HG03565 (cell line): ENCODE measurements around the gene AGPAT3.

Experiments
- ATAC-seq: cut with Tn5 transposase; IDR thresholded peaks from one replicate; pipeline ENCODE4 v1.9.1; 2021; ENCODE audit warnings: mild to moderate bottlenecking, moderate library complexity; ENCODE audit not compliant: unreplicated experiment

AGPAT3 gene

GRCh38 chr21:43971992-43972255, 106.9 kb downstream of the AGPAT3 start:
- ATAC-seq = no peak

- ATAC-seq = no peak
These were observed 108.0 kb downstream of the AGPAT3 start for GRCh38 chr21:43972850-43973633.

- ATAC-seq = no peak
These were observed 108.6 kb downstream of the AGPAT3 start for GRCh38 chr21:43973634-43973955.

DNA sequence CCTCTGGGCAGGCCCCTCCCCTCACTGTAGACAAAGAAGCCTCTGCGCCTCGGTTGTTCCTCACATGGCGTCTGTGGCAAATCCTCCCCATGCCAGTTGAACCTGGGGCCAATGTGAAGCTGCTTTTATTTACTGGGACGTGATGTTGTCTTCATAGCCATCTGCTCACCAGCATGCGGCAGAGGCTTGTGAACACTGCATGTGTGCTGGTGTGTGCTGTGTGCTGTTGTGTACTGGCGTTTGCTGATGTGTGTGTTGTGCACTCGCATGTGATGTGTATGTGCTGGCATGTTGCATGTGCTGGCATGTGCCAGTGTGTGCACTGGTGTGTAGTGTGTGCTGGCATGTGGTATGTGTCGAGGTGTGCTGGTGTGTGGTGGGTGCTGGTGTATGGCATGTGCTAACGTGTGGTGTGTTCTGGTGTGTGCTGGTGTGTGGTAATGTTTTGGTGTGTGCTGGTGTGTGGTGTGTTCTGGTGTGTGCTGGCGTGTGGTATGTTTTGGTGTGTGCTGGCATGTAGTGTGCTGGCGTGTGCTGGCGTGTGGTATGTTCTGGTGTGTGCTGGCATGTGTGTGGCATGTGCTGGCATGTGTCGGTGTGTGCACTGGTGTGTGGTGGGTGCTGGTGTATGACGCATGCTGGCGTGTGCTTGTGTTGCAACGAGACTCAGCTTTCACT, 109.9 kb downstream of the AGPAT3 start:
- no peak for ATAC-seq

DNA sequence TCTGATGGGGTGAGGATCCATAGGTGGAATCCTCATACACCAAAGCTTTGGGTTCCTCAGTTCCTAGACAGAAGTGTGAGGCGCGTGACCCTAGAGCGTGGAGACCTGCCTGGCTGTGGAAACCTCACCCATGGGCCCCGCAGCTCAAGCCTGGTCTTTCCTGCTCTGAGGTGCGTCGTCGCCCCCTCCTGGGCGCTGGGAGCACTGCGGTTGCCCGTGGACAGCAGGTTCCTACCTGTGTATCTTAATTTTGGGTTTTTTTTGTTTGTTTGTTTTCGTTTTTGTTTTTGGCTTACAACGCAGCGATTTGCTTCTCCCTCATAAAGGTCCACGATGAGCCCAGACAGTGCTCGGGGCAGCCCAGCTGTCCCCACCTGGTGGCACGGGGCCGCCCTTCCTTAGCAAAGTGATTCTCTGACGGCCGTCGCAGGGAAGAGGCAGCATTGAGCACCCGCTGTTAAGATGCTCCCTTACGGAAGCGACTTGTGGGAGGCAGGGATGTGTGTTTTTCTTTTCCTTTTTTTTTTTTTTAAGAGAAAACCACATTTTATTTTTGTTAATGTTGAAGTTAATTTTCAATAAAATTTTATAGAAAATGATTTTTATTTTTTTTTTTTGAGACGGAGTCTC, 110.6 kb downstream of the AGPAT3 start:
- ATAC-seq = no peak

DNA sequence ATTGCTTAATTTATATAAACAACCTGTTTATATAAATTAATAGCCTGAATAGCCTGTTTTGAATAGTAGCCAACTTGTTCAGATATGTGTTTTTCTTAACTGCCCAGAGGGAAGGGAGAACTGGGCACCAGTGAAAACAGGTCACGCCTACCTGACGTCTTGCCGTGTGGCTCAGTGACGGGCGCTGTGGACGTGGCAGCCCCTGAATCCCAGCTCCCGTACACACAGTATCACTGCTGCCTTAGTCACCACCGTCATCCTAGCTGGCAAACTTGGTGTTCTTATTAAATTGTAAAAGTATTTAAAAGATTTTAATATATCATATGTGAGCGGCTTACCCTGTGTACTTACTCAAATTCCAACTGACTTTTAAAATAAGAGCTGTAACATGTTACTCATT, 111.6 kb downstream of the AGPAT3 start:
- ATAC-seq = no peak

DNA sequence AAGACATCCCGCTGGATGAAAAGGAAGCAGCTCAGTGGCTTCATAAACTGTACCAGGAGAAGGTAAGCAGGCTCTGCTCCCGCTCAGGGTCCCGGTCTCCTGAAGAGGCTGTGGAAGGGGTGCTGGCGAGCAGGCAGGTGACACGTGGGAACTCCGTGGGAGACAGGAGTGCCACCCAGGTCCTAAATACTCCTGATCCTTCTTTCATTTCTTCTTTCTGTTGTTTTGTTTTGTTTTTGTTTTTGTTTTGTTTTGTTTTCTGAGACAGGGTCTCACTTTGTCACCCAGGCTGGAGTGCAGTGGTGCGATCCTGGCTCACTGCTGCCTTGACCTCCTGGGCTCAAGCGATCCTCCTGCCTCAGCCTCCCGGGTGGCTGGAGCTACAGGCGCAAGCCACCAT, 113.0 kb downstream of the AGPAT3 start:
- no peak for ATAC-seq

DNA sequence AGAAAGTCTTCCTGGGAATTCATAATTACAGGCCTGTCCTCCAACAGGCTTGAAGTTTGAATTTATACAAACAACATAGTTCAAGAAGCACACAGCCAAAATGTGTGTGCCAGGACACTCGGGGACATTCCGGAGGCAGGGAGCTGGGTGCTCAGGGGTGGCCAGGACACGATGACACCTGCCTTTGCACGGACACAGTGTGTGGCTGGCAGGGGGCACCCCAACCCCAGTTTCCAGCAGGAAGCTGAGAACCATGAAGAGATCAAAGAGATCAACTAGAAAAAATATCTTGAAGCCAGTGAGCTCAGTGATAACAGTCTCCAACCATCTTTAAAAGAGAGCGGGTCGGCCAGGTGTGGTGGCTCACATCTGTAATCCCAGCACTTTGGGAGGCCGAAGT, 114.6 kb downstream of the AGPAT3 start:
- no peak for ATAC-seq

- no peak for ATAC-seq
These were observed 116.3 kb downstream of the AGPAT3 start for GRCh38 chr21:43981151-43981870.

- ATAC-seq = no peak
These were observed 116.8 kb downstream of the AGPAT3 start for GRCh38 chr21:43981871-43982210.

- ATAC-seq = no peak
These were observed 117.6 kb downstream of the AGPAT3 start for GRCh38 chr21:43982489-43983078.

DNA sequence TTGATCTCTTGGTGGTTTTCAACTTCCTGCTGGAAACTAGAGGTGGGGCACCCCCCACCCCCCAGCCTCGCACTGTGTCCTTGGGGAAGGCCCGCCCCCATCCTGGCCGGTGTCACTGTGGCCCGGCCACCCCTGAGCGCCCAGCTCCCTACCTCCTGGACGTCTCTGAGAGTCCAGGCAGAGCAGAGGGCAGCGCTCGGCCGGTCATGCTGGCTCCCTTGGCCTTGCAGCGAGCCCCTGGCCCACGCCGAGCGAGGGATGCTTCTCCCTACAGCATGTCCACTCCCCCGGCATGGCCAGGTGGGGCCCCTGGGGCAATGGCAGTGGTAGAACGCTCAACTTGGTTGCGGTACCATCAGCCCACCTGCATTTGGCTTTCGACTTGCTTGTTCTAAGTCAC, 118.4 kb downstream of the AGPAT3 start:
- ATAC-seq = no peak

- no peak for ATAC-seq
These were observed 118.9 kb downstream of the AGPAT3 start for GRCh38 chr21:43983860-43984420.

DNA sequence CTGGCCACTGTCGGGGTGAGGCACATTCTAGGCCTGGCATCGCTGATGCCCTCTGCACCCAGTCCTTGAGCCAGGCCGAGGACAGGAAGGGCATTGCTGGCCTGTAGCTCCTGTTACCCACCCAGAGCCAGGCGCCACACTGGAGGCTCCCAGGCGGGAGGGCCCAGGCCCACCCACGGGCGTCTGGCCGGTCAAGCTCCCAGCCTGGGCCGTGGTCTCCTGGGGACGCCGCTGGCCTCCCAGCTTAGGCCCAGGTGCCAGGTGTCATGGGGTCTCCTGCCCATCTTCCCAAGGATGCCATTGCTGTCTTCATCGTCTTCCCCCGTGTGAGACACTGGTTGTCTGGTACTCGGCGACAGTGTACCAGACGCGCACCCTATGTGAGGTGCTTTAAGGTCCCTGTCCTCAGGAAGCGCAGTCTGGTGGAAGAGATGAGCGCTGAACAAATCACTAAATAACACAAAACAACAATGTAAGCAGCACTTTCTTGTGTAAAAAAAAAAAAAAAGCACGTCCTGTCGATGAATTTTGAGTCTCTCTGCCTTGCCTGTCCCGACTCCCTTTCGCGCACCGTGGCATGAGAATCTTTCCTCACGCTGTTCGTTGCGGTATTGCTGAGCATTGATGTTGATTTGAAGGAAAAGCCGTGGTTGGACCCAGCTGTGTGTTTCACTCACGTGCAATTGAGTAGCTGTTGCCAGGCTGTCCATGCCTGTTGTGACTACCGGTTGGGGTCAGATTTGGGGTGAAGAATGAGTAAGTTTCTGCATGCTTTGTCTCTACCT, 120.1 kb downstream of the AGPAT3 start:
- ATAC-seq = no peak

- ATAC-seq = no peak
These were observed 120.7 kb downstream of the AGPAT3 start for GRCh38 chr21:43985690-43986251.

DNA sequence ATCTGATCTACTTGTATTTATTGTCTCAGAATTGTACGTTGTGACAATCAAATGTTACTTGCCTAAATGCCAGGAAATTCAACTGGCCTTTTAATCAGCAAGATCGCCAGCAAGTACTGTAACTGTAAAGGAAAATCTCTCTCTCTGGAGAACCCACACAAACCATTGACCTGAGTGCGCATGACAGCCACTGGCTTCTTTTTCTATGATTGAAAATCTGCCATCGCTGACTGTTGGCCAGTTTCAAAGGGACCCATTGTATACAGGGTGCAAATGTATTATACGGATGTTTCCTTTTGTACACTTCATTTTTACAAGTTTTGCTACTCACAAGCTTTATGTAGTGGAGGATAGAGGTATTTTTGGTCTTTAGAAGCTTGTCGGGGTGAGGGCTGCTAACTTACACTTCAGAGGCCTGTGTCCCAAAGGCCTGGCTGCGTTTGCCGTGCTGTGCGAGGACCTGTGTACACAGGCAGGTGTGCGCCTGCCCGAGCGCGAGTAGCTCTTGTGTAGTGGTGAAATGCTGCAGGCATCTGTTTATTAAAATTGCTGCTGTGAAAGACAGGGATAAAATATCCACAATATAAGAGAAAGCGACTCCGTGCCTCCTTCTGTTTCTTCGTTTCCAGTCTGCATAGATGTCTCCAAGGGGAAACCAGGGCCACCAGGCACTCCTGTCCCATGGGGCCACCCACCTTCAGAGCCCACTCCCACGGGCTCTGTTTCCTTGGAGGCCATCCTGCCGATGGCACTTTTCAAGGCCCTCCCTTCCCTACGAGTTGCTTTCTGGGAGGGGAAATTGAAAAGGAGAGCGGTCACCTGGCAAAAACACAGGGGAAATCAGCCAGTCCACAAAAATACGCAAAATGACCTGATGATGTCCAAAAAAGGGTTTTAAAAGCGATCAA, 121.8 kb downstream of the AGPAT3 start:
- ATAC-seq = no peak

- ATAC-seq = no peak
These were observed 122.5 kb downstream of the AGPAT3 start for GRCh38 chr21:43987509-43987908.

- no peak for ATAC-seq
These were observed 123.0 kb downstream of the AGPAT3 start for GRCh38 chr21:43988016-43988415.
